Parathyroid adenoma (tissue), 2 donors: Measurements from ENCODE around the gene NLGN4X.

Experiments
- H2AFZ ChIP-seq: fragments of 300-600 bp; sonication (generic); one replicate; pipeline ENCODE4 v1.7.0; 2017; ENCODE audit warnings: antibody characterized with exemption, mild to moderate bottlenecking
- H3K27ac ChIP-seq: fragments of 300-600 bp; sonication (generic); one replicate; pipeline ENCODE4 v1.7.0; 2017
- H3K27me3 ChIP-seq: fragments of 300-600 bp; sonication (generic); one replicate; pipeline ENCODE4 v1.7.0; 2017; ENCODE audit warnings: low read length; ENCODE audit not compliant: control insufficient read depth, insufficient read depth
- H3K36me3 ChIP-seq: fragments of 300-600 bp; sonication (generic); one replicate; pipeline ENCODE4 v1.7.0; 2017; ENCODE audit warnings: low read length; ENCODE audit not compliant: control insufficient read depth, insufficient read depth
- H3K4me1 ChIP-seq: fragments of 300-600 bp; sonication (generic); one replicate; pipeline ENCODE4 v1.7.0; 2017; ENCODE audit warnings: control low read depth
- H3K4me2 ChIP-seq: fragments of 300-600 bp; sonication (generic); one replicate; pipeline ENCODE4 v1.7.0; 2017; ENCODE audit warnings: low read length
- H3K4me3 ChIP-seq: fragments of 300-600 bp; sonication (generic); one replicate; pipeline ENCODE4 v1.7.0; 2017; ENCODE audit warnings: low read depth, low read length
- H3K79me2 ChIP-seq: fragments of 300-600 bp; sonication (generic); one replicate; pipeline ENCODE4 v1.7.0; 2017; ENCODE audit warnings: control low read depth
- H3K9ac ChIP-seq: fragments of 300-600 bp; sonication (generic); one replicate; pipeline ENCODE4 v1.7.0; 2017; ENCODE audit warnings: mild to moderate bottlenecking
- H3K9me3 ChIP-seq: fragments of 300-600 bp; sonication (generic); one replicate; pipeline ENCODE4 v1.7.0; 2017; ENCODE audit warnings: low read length; ENCODE audit not compliant: control insufficient read depth
- TF ChIP-seq, protein P1 (sequence below): fragments of 300-600 bp; sonication (generic); IDR thresholded peaks from one replicate; pipeline ENCODE4 v1.7.0; 2017; ENCODE audit warnings: antibody characterized with exemption, mild to moderate bottlenecking
- donor health status: primary hyperparathyroidism.

The NLGN4X gene

DNA sequence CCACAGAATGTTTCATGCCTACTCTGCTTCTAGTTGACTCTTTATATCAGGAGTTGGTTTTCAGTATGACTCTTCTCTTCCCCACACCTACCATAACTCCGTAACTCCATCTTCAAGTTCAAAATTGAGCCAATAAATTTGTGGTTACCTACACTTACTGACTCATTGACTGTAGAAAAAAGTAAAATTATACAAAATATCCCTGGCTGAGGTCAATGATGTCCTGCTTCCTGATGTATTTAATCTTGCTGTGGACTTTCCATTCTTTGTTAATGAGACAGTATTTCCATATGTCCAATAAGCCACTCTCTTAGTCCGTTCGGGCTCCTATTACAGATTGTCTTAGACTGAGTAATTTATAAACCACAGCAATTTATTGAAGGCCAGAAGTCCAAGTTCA is 9.9 kb upstream of the NLGN4X start:
- no peak overlapping the region for H3K4me3 ChIP-seq
- H3K4me2 ChIP-seq, result no peak overlapping the region
- H3K27me3 ChIP-seq, result no peaks in the 10 kb centered on the region
- TF ChIP-seq, protein P1, sequence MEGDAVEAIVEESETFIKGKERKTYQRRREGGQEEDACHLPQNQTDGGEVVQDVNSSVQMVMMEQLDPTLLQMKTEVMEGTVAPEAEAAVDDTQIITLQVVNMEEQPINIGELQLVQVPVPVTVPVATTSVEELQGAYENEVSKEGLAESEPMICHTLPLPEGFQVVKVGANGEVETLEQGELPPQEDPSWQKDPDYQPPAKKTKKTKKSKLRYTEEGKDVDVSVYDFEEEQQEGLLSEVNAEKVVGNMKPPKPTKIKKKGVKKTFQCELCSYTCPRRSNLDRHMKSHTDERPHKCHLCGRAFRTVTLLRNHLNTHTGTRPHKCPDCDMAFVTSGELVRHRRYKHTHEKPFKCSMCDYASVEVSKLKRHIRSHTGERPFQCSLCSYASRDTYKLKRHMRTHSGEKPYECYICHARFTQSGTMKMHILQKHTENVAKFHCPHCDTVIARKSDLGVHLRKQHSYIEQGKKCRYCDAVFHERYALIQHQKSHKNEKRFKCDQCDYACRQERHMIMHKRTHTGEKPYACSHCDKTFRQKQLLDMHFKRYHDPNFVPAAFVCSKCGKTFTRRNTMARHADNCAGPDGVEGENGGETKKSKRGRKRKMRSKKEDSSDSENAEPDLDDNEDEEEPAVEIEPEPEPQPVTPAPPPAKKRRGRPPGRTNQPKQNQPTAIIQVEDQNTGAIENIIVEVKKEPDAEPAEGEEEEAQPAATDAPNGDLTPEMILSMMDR, result no peak
- H3K4me1 ChIP-seq, result no peaks in the 10 kb centered on the region
- H3K27ac ChIP-seq, result no peak overlapping the region
- H3K36me3 ChIP-seq, result no peaks in the 10 kb centered on the region
- no peak overlapping the region for H2AFZ ChIP-seq
- H3K79me2 ChIP-seq, result no peaks in the 10 kb centered on the region
- H3K9ac ChIP-seq, result no peak overlapping the region
- H3K9me3 ChIP-seq, result no peaks in the 10 kb centered on the region

DNA sequence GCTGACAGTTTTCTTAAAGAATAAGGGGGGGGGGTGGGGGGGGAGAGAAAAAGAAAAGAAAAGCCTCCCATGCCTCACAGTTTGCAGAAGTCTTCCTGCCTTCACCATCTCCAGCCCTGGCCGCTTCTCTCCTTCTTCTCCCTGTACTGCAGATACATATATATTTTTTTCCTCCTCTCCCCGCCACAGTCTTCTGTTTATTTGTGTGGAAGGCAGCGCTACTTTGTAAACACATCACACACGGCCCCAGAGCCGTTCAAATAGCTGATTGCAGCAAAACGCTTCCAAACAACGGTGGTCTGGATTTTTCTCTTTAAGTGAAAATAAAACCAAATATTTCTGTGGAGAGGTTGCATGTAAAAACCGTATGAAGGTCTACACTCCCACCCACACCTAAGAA is 732 bp downstream of the NLGN4X start:
- Histone ChIP-seq H3K4me1 (no peaks in the 10 kb centered on the region), H3K36me3 (no peaks in the 10 kb centered on the region), H3K4me2 (no peak overlapping the region), H3K79me2 (no peaks in the 10 kb centered on the region), H3K27me3 (no peaks in the 10 kb centered on the region), H2AFZ (no peak overlapping the region), H3K4me3 (no peak overlapping the region), H3K27ac (no peak overlapping the region), H3K9me3 (no peaks in the 10 kb centered on the region), H3K9ac (no peak overlapping the region)
- TF ChIP-seq, protein P1, result no peak

DNA sequence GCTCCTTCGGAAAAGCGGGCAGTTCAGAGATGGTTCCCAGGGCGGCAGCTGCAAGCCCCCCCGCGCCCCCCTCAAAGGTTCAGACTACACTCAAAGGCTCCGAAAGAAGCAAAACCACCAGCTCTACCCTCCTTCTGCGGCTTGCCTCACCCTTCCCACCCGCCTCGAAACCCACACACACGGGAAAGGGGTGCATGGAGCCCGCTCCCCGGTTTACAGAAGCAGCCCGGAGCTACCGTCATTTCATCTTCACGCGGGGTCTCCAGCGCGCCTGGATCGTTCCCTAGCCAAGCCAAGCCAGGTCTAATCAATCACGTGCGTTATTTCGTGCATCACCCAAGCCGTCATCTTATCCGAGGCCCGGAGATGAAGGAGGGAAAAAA is 1.2 kb downstream of the NLGN4X start:
- Histone ChIP-seq H2AFZ (peak overlapping the region; percentile 80), H3K4me2 (peak overlapping the region; percentile 66), H3K9ac (no peak overlapping the region), H3K36me3 (no peaks in the 10 kb centered on the region), H3K4me1 (no peaks in the 10 kb centered on the region), H3K27me3 (no peaks in the 10 kb centered on the region), H3K9me3 (no peaks in the 10 kb centered on the region), H3K4me3 (peak overlapping the region; percentile 60), H3K27ac (no peak overlapping the region), H3K79me2 (no peaks in the 10 kb centered on the region)
- TF ChIP-seq, protein P1, result no peak

DNA sequence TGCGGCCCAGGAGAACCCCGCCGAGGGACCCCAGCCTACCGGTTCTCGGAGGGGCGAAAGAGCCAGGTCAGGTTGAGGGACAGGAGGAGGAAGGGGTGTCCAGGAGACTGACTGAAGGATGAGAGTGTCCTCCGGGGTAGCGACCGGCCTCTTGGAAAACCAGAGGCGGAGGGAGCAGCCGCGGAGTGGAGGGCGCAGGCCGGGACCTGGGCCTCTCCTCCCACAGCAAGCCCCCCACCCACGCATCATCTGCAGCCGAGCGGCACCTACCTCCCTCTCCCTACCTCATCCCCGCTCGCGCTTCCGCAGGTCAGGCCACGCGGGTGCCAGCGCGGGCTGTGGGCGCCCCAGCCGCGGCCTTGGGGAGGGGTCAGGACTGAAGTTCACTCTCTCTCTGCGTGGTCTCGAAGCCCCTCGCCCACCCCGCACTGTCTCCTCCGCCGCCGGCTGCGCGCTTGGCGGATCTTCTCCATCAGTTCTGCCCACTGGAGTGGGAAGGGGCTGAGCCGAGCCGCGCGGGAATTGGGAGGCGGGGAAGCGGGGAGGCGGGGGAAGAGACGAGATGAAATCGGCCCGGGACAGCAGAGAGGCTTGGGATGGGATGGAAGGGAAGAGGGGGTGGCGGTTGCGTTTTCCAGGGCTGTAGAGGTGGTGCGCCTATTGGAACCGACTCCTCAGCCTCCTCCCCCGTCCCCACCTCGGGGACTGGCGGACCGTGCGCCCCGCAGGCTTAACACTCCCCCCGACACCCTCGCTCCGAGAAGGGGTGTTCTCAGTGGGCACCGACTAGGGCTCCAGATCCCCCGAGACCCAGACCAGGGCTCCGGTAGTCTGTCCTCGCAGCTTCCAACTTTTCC is 1.8 kb downstream of the NLGN4X start:
- Histone ChIP-seq H3K36me3 (no peaks in the 10 kb centered on the region), H3K9me3 (no peaks in the 10 kb centered on the region), H3K79me2 (no peaks in the 10 kb centered on the region), H3K27me3 (no peaks in the 10 kb centered on the region), H3K4me3 (peak overlapping the region; percentile 60), H3K9ac (no peak overlapping the region), H2AFZ (peak overlapping the region; percentile 80), H3K27ac (no peak overlapping the region), H3K4me1 (no peaks in the 10 kb centered on the region), H3K4me2 (peak overlapping the region; percentile 66)
- TF ChIP-seq, protein P1, result no peak
